T-helper 2 cell (primary cell): ENCODE data around the gene TRAK1.
A peak's percentile ranks its signal among the peaks of the same experiment; 100 is the strongest.

Experiments
- DNase-seq, 5 experiments: peaks; one replicate each; pipeline versions ENCODE4 v3.0.0 to v3.0.0-alpha.2; 2012 to 2022

Gene TRAK1

GRCh38 chr3:42179110-42179725 lies 88.1 kb downstream of the TRAK1 start:
- DNase-seq = no peak

- no peak for DNase-seq
Measured at GRCh38 chr3:42180901-42181300, 89.7 kb downstream of the TRAK1 start.

- no peak for DNase-seq
Measured at GRCh38 chr3:42182555-42182954, 91.4 kb downstream of the TRAK1 start.

GRCh38 chr3:42183991-42184632 lies 93.0 kb downstream of the TRAK1 start:
- no peak for DNase-seq

- DNase-seq = no peak
Measured at GRCh38 chr3:42184651-42185443, 93.7 kb downstream of the TRAK1 start.

GRCh38 chr3:42187936-42188335 lies 96.8 kb downstream of the TRAK1 start:
- no peak for DNase-seq

GRCh38 chr3:42188376-42188775 lies 97.2 kb downstream of the TRAK1 start:
- DNase-seq = no peak

- DNase-seq = no peak
Measured at GRCh38 chr3:42189001-42189460, 97.9 kb downstream of the TRAK1 start.

- DNase-seq = no peak
Measured at GRCh38 chr3:42189736-42190135, 98.6 kb downstream of the TRAK1 start.

- peak in 4 of 5 experiments; percentile 20 to 71 (median 48) for DNase-seq
Measured at GRCh38 chr3:42190701-42191442, 99.7 kb downstream of the TRAK1 start.

GRCh38 chr3:42191443-42191747 lies 100.2 kb downstream of the TRAK1 start:
- DNase-seq = peak in 1 of 5 experiments; percentile 9

- peak in 1 of 5 experiments; percentile 36 for DNase-seq
Measured at GRCh38 chr3:42192334-42193200, 101.4 kb downstream of the TRAK1 start.

- DNase-seq = no peak
Measured at GRCh38 chr3:42194943-42195510, 103.9 kb downstream of the TRAK1 start.

GRCh38 chr3:42195879-42196330 lies 104.7 kb downstream of the TRAK1 start:
- DNase-seq = no peak

GRCh38 chr3:42198709-42199108 lies 107.6 kb downstream of the TRAK1 start:
- DNase-seq = no peak

- DNase-seq = no peak
Measured at GRCh38 chr3:42202217-42202865, 111.2 kb downstream of the TRAK1 start.

GRCh38 chr3:42204867-42205599 lies 113.9 kb downstream of the TRAK1 start:
- DNase-seq = peak in 1 of 5 experiments; percentile 65

GRCh38 chr3:42205800-42206514 lies 114.8 kb downstream of the TRAK1 start:
- no peak for DNase-seq

GRCh38 chr3:42209917-42210316 lies 118.8 kb downstream of the TRAK1 start:
- DNase-seq = no peak

GRCh38 chr3:42210726-42211125 lies 119.6 kb downstream of the TRAK1 start:
- DNase-seq = no peak
